ENCODE measurements around the gene CTF1. TPM values are rescaled to one million over a fixed set of nuclear protein-coding genes. Genes with fewer than 3 reads are reported as not detected.
A peak's percentile ranks its signal among the peaks of the same experiment; 100 is the strongest.

The CTF1 gene
- total RNA-seq, 3 donors from 2014 or later, result 0.18 to 0.33 (median 0.28) TPM

- H3K4me1 Mint-ChIP-seq (ENCODE audit: low read depth), result peaks cover 35% of the 10 kb centered on the region
- peaks cover 5% of the 10 kb centered on the region for H3K36me3 Mint-ChIP-seq (ENCODE audit: insufficient read depth)
- H3K4me3 Mint-ChIP-seq, result peak within 1 kb of the TSS; percentile 82
- peak; percentile 75 for DNase-seq
- ATAC-seq, result peak; percentile 82 to 84
- no peaks in the 10 kb centered on the region for H3K27me3 Mint-ChIP-seq (ENCODE audit: low read depth)
- no peaks in the 10 kb centered on the region for H3K9me3 Mint-ChIP-seq
Measured at GRCh38 chr16:30893744-30894539, 2.5 kb upstream of the CTF1 start, which contains the start of gene BCL7C. Gene BCL7C (minus strand): TSS chr16:30894077. CDS start chr16:30893944, 133 bp downstream.

GRCh38 chr16:30894540-30895368 lies 1.7 kb upstream of the CTF1 start:
- ATAC-seq (no peak), DNase-seq (no peak)
- Mint-ChIP-seq H3K27me3 (ENCODE audit: low read depth) (no peaks in the 10 kb centered on the region), H3K36me3 (ENCODE audit: insufficient read depth) (peaks cover 2% of the 10 kb centered on the region), H3K4me1 (ENCODE audit: low read depth) (peaks cover 35% of the 10 kb centered on the region), H3K4me3 (peak overlapping the region; percentile 77), H3K9me3 (no peaks in the 10 kb centered on the region)

- H3K4me1 Mint-ChIP-seq (ENCODE audit: low read depth), result peaks cover 35% of the 10 kb centered on the region
- no peaks in the 10 kb centered on the region for H3K9me3 Mint-ChIP-seq
- no peaks in the 10 kb centered on the region for H3K36me3 Mint-ChIP-seq (ENCODE audit: insufficient read depth)
- peak overlapping the region; percentile 13 for H3K4me3 Mint-ChIP-seq
- DNase-seq (no peak), ATAC-seq (no peak)
- H3K27me3 Mint-ChIP-seq (ENCODE audit: low read depth), result no peaks in the 10 kb centered on the region
Measured at GRCh38 chr16:30895627-30896260, 670 bp upstream of the CTF1 start.

- ATAC-seq, result peak; percentile 66
- DNase-seq, result peak; percentile 77
- H3K4me1 Mint-ChIP-seq (ENCODE audit: low read depth), result peaks cover 40% of the 10 kb centered on the region
- no peaks in the 10 kb centered on the region for H3K27me3 Mint-ChIP-seq (ENCODE audit: low read depth)
- no peaks in the 10 kb centered on the region for H3K36me3 Mint-ChIP-seq (ENCODE audit: insufficient read depth)
- H3K4me3 Mint-ChIP-seq, result peak overlapping the region; percentile 56
- H3K9me3 Mint-ChIP-seq, result no peaks in the 10 kb centered on the region
Measured at GRCh38 chr16:30896889-30897733, 697 bp downstream of the CTF1 start.

- Mint-ChIP-seq H3K4me3 (peak overlapping the region; percentile 16), H3K36me3 (ENCODE audit: insufficient read depth) (no peaks in the 10 kb centered on the region), H3K27me3 (ENCODE audit: low read depth) (no peaks in the 10 kb centered on the region), H3K4me1 (ENCODE audit: low read depth) (peaks cover 37% of the 10 kb centered on the region), H3K9me3 (no peaks in the 10 kb centered on the region)
- ATAC-seq (no peak), DNase-seq (no peak)
Measured at GRCh38 chr16:30899794-30900193, 3.4 kb downstream of the CTF1 start.

- Mint-ChIP-seq H3K4me3 (no peak overlapping the region), H3K36me3 (ENCODE audit: insufficient read depth) (no peaks in the 10 kb centered on the region), H3K9me3 (no peaks in the 10 kb centered on the region), H3K4me1 (ENCODE audit: low read depth) (peaks cover 31% of the 10 kb centered on the region), H3K27me3 (ENCODE audit: low read depth) (no peaks in the 10 kb centered on the region)
- DNase-seq (no peak), ATAC-seq (no peak)
Measured at GRCh38 chr16:30900588-30900987, 4.2 kb downstream of the CTF1 start.

- Mint-ChIP-seq H3K9me3 (no peaks in the 10 kb centered on the region), H3K4me1 (ENCODE audit: low read depth) (peaks cover 25% of the 10 kb centered on the region), H3K27me3 (ENCODE audit: low read depth) (no peaks in the 10 kb centered on the region), H3K36me3 (ENCODE audit: insufficient read depth) (no peaks in the 10 kb centered on the region), H3K4me3 (peak overlapping the region; percentile 68)
- DNase-seq, result no peak
- peak in 1 of 2 donors; percentile 3 for ATAC-seq
Measured at GRCh38 chr16:30901201-30902028, 5.0 kb downstream of the CTF1 start.

GRCh38 chr16:30902029-30902972 lies 5.9 kb downstream of the CTF1 start:
- DNase-seq, result peak; percentile 41
- H3K27me3 Mint-ChIP-seq (ENCODE audit: low read depth), result no peaks in the 10 kb centered on the region

GRCh38 chr16:30903002-30903401 lies 6.6 kb downstream of the CTF1 start:
- DNase-seq (no peak), ATAC-seq (no peak)
- Mint-ChIP-seq H3K27me3 (ENCODE audit: low read depth) (no peaks in the 10 kb centered on the region), H3K4me3 (peak overlapping the region; percentile 87), H3K4me1 (ENCODE audit: low read depth) (peaks cover 27% of the 10 kb centered on the region), H3K9me3 (no peaks in the 10 kb centered on the region), H3K36me3 (ENCODE audit: insufficient read depth) (no peaks in the 10 kb centered on the region)

More at GRCh38 chr16:30902029-30902972, 5.9 kb downstream of the CTF1 start:
- no peaks in the 10 kb centered on the region for H3K36me3 Mint-ChIP-seq (ENCODE audit: insufficient read depth)
- peak; percentile 92 to 95 for ATAC-seq
- H3K9me3 Mint-ChIP-seq, result no peaks in the 10 kb centered on the region
- H3K4me1 Mint-ChIP-seq (ENCODE audit: low read depth), result peaks cover 20% of the 10 kb centered on the region
- peak overlapping the region; percentile 87 for H3K4me3 Mint-ChIP-seq

GRCh38 chr16:30903596-30903995 lies 7.2 kb downstream of the CTF1 start:
- H3K4me1 Mint-ChIP-seq (ENCODE audit: low read depth), result peaks cover 27% of the 10 kb centered on the region
- H3K9me3 Mint-ChIP-seq, result no peaks in the 10 kb centered on the region
- H3K36me3 Mint-ChIP-seq (ENCODE audit: insufficient read depth), result no peaks in the 10 kb centered on the region
- H3K27me3 Mint-ChIP-seq (ENCODE audit: low read depth), result no peaks in the 10 kb centered on the region
- H3K4me3 Mint-ChIP-seq, result no peak overlapping the region
- DNase-seq (no peak), ATAC-seq (no peak)

GRCh38 chr16:30904114-30904780 lies 7.8 kb downstream of the CTF1 start:
- DNase-seq, result no peak
- H3K36me3 Mint-ChIP-seq (ENCODE audit: insufficient read depth), result no peaks in the 10 kb centered on the region
- ATAC-seq, result no peak
- no peaks in the 10 kb centered on the region for H3K27me3 Mint-ChIP-seq (ENCODE audit: low read depth)
- H3K9me3 Mint-ChIP-seq, result no peaks in the 10 kb centered on the region
- H3K4me3 Mint-ChIP-seq, result no peak overlapping the region
- H3K4me1 Mint-ChIP-seq (ENCODE audit: low read depth), result peaks cover 27% of the 10 kb centered on the region

GRCh38 chr16:30907064-30907463 lies 10.7 kb downstream of the CTF1 start:
- peaks cover 20% of the 10 kb centered on the region for H3K4me1 Mint-ChIP-seq (ENCODE audit: low read depth)
- H3K36me3 Mint-ChIP-seq (ENCODE audit: insufficient read depth), result no peaks in the 10 kb centered on the region
- no peak for DNase-seq
- no peak for ATAC-seq
- no peaks in the 10 kb centered on the region for H3K27me3 Mint-ChIP-seq (ENCODE audit: low read depth)
- no peak overlapping the region for H3K4me3 Mint-ChIP-seq
- no peaks in the 10 kb centered on the region for H3K9me3 Mint-ChIP-seq
